Sciatic nerve (tissue), 2 donors: ENCODE measurements around the gene MLLT6. TPM values are rescaled to one million over a fixed set of nuclear protein-coding genes. Genes with fewer than 3 reads are reported as not detected.
"Not testable (repeated sequence)": the region's sequence is repeated elsewhere in the genome, so short reads cannot be mapped to it uniquely, and the experiment has no call there.

ENCODE experiments used
- ATAC-seq: fragments of 200-7000 bp; cut with Tn5 transposase; one replicate; pipeline ENCODE4 v1.9.1; 2020; ENCODE audit warnings: mild to moderate bottlenecking, moderate library complexity
- DNase-seq: peaks from one replicate; pipeline ENCODE4 v3.0.0-alpha.2; 2020; ENCODE audit warnings: low spot score
- intact Hi-C: fragments of 100-400 bp; cut with DNase I; formaldehyde crosslinking; loops from one replicate; pipeline ENCODE4 v1.14.2; 2022
- total RNA-seq: library from RNA; stranded (reverse); fragmentation: NEBNext Ultra II Directional; extraction: Animal tissue kit (Norgen Biotek cat#: 25700); gene quantifications from one replicate; pipeline ENCODE4 v1.2.1, GENCODE V29; 2021
- donor health status: DM: no; HTN: no; CAD: no.
- donor health status: DM: no; HTN: no; CAD: no.

The MLLT6 gene
- total RNA-seq, 1 donor from 2014 or later = 202 TPM

DNA sequence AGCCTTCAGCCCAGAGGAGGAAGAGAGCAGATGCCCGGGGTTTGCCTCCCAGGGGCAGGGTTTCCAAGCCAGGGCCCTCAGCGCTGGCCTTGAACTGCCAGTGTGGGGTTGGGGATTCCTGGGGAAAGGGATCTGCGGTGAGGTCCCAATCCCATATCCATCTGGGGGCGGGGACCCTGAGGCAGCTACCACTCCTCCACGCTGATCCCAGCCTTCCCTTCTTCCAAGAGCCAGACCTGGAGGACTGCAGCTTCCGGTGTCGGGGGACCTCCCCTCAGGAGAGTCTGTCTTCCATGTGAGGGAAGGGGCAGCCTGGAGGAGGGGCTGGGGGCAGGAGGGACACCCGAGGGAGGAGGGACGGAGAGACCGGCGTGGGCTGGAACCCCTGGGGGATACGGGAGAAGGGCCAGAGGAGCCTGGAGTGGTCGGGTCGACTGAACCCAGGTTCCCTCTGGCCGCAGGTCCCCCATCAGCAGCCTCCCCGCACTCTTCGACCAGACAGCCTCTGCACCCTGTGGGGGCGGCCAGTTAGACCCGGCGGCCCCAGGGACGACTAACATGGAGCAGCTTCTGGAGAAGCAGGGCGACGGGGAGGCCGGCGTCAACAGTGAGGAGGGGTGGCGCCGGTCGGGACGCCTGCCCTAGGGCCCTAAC is 14.3 kb downstream of the MLLT6 start:
- intact Hi-C loops = no loop called here
- no peak for DNase-seq
- no peak for ATAC-seq

DNA sequence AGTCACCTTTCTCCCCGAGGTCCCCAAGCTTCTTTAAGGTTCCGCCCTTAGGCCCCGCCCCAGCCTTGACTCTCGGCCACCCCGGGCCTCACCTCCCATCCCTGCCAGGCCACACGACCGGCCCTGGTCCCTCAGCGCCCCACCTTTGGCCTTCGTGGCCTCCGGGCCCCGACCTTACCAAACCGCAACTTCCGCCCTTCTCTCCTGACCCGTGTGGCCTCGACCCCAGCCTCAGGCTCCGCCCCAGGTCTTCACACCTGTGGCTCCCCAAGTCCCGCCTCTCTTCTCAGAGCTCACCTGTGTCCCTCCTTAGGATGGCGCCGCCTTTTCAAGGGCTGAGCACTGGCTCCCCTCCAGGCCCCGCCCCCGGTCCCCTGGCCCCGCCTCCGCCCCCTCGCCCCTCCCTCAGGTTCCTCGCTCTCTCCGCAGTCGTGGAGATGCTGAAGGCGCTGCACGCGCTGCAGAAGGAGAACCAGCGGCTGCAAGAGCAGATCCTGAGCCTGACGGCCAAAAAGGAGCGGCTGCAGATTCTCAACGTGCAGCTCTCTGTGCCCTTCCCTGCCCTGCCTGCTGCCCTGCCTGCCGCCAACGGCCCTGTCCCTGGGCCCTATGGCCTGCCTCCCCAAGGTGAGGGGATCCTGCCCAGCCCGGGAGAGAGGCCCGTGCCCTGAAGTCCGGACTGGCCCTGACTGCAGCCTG is 15.0 kb downstream of the MLLT6 start:
- ATAC-seq = no peak
- intact Hi-C loops = no loop called here
- DNase-seq = no peak

- intact Hi-C loops = no loop called here
- DNase-seq (no peak), ATAC-seq (no peak)
Observed at GRCh38 chr17:38720941-38721340, 15.9 kb downstream of the MLLT6 start.

- no peak for DNase-seq
- ATAC-seq = no peak
- intact Hi-C loops = no loop called here
Observed at GRCh38 chr17:38721802-38722201, 16.7 kb downstream of the MLLT6 start.

DNA sequence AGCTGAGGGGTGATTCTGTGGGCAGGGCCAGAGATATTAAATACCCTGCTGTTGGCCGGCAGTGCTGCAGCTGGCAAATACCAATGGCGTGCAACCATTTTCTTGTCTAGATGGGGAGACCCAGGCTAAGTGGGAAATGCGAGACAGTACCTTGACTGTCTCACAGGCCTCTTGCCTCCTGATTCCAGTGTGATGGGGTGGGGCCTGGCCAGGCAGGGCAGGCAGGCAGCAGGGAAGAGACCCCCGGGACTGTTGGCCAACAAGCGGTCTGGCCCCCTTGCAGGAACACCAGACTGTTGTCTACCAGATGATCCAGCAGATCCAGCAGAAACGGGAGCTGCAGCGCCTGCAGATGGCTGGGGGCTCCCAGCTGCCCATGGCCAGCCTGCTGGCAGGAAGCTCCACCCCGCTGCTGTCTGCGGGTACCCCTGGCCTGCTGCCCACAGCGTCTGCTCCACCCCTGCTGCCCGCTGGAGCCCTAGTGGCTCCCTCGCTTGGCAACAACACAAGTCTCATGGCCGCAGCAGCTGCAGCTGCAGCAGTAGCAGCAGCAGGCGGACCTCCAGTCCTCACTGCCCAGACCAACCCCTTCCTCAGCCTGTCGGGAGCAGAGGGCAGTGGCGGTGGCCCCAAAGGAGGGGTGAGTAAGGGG is 19.4 kb downstream of the MLLT6 start:
- peak; percentile 80 for DNase-seq
- intact Hi-C loops = no loop called here

GRCh38 chr17:38725066-38725465 is 20.0 kb downstream of the MLLT6 start:
- intact Hi-C loops = no loop called here
- DNase-seq (no peak), ATAC-seq (no peak)

More for the DNA sequence above, 19.4 kb downstream of the MLLT6 start:
- ATAC-seq = peak; percentile 53

DNA sequence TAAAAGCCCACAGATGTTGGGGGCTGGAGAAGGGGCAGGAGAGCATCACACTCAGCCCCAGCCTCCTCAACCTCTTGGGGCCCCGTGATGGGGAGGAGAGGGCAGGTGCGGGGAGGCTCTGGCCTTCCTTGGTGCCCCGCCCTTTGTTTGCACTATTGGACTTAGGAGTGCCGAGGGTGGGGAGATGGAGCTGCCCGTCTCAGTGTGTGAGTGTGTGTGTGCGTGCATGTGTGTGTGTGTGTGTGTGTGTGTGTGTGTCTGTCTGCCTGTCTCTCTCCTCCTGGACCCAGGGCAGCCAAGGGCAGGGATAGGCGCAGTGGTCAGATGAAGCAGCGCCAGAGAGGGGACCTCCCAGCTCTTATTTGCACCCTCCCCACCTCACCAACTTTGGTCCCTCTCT is 21.1 kb downstream of the MLLT6 start:
- intact Hi-C loops, ATAC-seq, DNase-seq: not testable (repeated sequence)

- intact Hi-C loops = no loop called here
- DNase-seq (no peak), ATAC-seq (no peak)
Observed at GRCh38 chr17:38727736-38728135, 22.7 kb downstream of the MLLT6 start.

DNA sequence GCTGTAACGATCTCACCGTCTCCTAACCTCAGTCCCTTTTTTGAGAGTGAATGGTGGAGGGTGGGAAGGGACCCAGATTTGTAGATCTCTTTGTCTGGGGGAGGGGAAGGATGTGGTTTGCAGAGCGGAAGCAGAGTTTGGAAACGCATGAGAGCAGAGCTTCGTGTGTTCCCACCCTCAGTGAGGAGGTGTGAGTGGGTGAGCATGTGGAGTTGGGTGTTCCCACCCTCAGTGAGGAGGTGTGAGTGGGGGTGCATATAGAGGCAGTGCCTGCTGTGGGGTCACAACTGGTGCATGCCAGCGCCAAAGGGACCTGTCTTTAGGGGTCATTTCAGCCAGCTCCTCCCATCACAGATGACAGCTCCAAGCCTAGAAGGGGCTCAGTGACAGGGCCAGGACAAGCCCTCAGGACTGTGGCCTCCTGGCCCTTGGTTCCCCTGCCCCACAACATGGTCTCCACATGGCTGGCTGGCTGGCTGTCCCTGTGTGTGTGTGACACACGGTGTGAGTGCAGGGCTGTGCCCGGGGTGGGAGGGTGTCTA is 23.3 kb downstream of the MLLT6 start:
- ATAC-seq (no peak), DNase-seq (no peak)
- intact Hi-C loops = no loop called here

- DNase-seq (no peak), ATAC-seq (no peak)
- intact Hi-C loops = no loop called here
Observed at GRCh38 chr17:38729368-38729885, 24.4 kb downstream of the MLLT6 start.

- ATAC-seq = peak; percentile 83
- DNase-seq = peak; percentile 91
- intact Hi-C loops = loop anchor here (5.0 kb wide), 1 partner anchor 53 kb away; no protein-coding TSS in a partner anchor
Observed at GRCh38 chr17:38729886-38730525, 24.9 kb downstream of the MLLT6 start, which contains the start of gene CISD3. TSS of gene CISD3 (plus strand) at chr17:38730341. CDS start at chr17:38730359, 18 bp downstream.

DNA sequence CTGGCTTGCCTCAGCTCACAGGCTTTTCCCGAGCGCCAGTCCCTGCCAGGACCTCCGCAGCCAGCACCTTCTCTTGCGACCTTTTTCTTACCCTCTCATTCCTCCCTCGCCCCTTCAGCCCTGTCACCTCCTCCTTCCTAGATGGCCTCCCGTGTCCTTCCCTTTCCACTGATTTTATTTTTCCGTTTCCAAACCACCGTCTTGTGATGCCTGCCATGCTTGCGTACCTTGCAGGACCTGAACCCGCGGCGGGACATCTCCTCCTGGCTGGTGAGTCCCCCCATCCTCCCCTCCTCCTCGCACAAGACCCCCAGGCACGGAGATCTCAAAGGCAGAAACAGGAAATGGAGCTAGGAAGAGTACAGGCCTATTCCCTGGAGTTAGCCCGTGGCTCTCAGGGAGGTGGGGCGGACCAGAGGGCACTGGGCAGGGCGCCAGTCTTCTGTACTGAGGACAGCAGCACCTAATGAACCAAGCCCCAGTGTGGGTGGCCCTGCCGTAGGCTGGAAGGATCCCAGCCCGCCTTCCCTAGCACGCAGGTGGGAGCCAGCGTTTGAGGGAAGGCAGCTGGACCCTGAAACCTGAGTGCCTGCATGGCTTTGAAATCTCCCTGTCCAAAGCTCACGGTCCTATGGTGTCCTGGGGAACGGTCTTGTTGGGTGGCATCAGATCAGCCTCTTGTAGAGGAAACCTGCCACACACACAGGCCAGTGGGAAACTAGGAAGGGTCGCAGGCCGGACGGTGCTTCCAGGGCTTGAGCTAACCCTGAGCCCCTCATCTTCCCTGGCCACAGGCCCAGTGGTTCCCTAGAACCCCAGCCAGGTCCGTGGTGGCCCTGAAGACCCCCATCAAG is 25.7 kb downstream of the MLLT6 start:
- DNase-seq (peak; percentile 84), ATAC-seq (peak; percentile 52)
- intact Hi-C loops = loop anchor here (5.0 kb wide), 1 partner anchor 53 kb away; no protein-coding TSS in a partner anchor

- no peak for DNase-seq
- intact Hi-C loops = loop anchor here (5.0 kb wide), 1 partner anchor 54 kb away; no protein-coding TSS in a partner anchor
Observed at GRCh38 chr17:38731526-38732294, 26.6 kb downstream of the MLLT6 start.

GRCh38 chr17:38732376-38733281 is 27.6 kb downstream of the MLLT6 start:
- no peak for ATAC-seq
- no peak for DNase-seq
- intact Hi-C loops = loop anchor here (5.0 kb wide), 1 partner anchor 55 kb away; no protein-coding TSS in a partner anchor

More at GRCh38 chr17:38731526-38732294, 26.6 kb downstream of the MLLT6 start:
- ATAC-seq = no peak

DNA sequence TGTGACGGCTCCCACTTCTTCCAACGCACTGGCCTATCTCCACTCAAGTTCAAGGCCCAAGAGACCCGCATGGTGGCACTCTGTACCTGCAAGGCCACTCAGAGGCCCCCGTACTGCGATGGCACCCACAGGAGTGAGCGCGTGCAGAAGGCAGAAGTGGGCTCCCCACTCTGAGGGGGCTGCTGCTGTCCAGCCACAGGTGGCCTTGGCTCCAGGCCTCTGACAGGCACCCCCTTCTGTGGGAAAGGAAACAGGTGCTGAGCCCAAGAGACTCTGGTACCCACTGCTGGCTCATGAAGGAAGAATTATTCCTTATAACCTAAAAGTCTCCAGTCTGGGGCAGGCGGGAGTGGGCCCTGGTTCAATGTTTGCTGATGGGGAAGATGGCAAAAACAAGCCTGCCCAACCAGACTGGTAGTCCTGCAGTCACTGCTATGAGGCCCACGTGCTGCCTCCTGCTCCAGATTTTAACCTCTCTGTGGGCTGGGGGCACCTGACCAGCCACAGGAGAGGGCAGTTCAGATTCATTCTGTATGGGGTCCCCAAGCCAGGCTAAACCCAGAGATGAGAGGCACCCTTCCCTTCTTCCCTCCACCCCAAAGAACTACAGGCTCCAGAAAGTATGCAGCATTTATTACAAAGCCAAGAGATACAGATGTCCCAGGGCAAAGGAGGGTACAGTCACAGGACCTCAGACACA is 28.4 kb downstream of the MLLT6 start:
- intact Hi-C loops = loop anchor here (5.0 kb wide), 1 partner anchor 56 kb away; no protein-coding TSS in a partner anchor
- DNase-seq (no peak), ATAC-seq (no peak)
